H1 (cell line): ENCODE data around the gene POLR1C. TPM values are rescaled to one million over a fixed set of nuclear protein-coding genes. Genes with fewer than 3 reads are reported as not detected.

Experiments
- CTCF ChIA-PET: fragments of 300-600 bp; sonication (Branson Sonifier 250); formaldehyde crosslinking; loops from one replicate; lab custom pipeline; 2021; ENCODE audit not compliant: partially characterized antibody; lab: Charles Lee
- POLR2A ChIA-PET: fragments of 300-600 bp; sonication (Branson Sonifier 250); formaldehyde crosslinking; loops from one replicate; lab custom pipeline; 2021; ENCODE audit warnings: inconsistent platforms; ENCODE audit not compliant: partially characterized antibody; lab: Charles Lee
- DNase-seq, 2 experiments: peaks; one replicate each; pipeline versions ENCODE4 v3.0.0 to v3.0.0-alpha.2; 2010 to 2022; ENCODE audit warnings: low spot score in 2 of 2, low read depth in 1 of 2, mixed read lengths in 1 of 2
- FAIRE-seq: peaks from 2 replicates; lab custom pipeline; 2011; peaks lifted over from hg19 to GRCh38; lab: Jason Lieb, UNC
- H2AFZ ChIP-seq: 2 replicates; pipeline ENCODE4 v1.8.1; 2012; ENCODE audit warnings: low read length, inconsistent platforms
- H2AK5ac ChIP-seq: 2 replicates; pipeline ENCODE4 v1.6.1; 2013; ENCODE audit warnings: low read depth, low read length
- H2BK120ac ChIP-seq: replicated peaks from 2 replicates; pipeline ENCODE3; 2013; ENCODE audit warnings: low read depth, low read length, inconsistent platforms
- H2BK12ac ChIP-seq: 2 replicates; pipeline ENCODE4 v1.6.1; 2013; ENCODE audit warnings: low read depth, low read length
- H2BK15ac ChIP-seq: 2 replicates; pipeline ENCODE4 v1.6.1; 2013; ENCODE audit warnings: low read length
- H2BK20ac ChIP-seq: 2 replicates; pipeline ENCODE4 v1.6.1; 2013; ENCODE audit warnings: low read length
- H2BK5ac ChIP-seq: 2 replicates; pipeline ENCODE4 v1.6.1; 2013; ENCODE audit warnings: low read depth, low read length
- H3K14ac ChIP-seq: 2 replicates; pipeline ENCODE4 v1.6.1; 2013; ENCODE audit warnings: inconsistent platforms; ENCODE audit not compliant: insufficient read length
- H3K18ac ChIP-seq: 2 replicates; pipeline ENCODE4 v1.6.1; 2013; ENCODE audit warnings: low read length; ENCODE audit errors: extremely low read depth
- H3K23ac ChIP-seq: 2 replicates; pipeline ENCODE4 v1.6.1; 2013; ENCODE audit warnings: inconsistent platforms; ENCODE audit not compliant: insufficient read length
- H3K23me2 ChIP-seq: 2 replicates; pipeline ENCODE4 v1.6.1; 2013; ENCODE audit warnings: low read depth, low read length
- H3K27ac ChIP-seq: 2 replicates; pipeline ENCODE4 v1.6.1; 2011; ENCODE audit warnings: low read depth, low read length, inconsistent platforms
- H3K27me3 ChIP-seq, 4 experiments: replicated peaks in 1 of 4; 1 replicate in 1 of 4; 2 replicates in 3 of 4; pipeline versions ENCODE4 v1.6.1 to v1.8.1; 2011 to 2013; ENCODE audit warnings: low read length in 3 of 4, mild to moderate bottlenecking in 3 of 4, inconsistent platforms in 2 of 4, mixed read lengths in 2 of 4, moderate library complexity in 1 of 4; ENCODE audit not compliant: control insufficient read depth in 3 of 4, insufficient read depth in 3 of 4; ENCODE audit errors: extremely low read depth in 1 of 4
- H3K36me3 ChIP-seq, 4 experiments: 2 replicates each; pipeline versions ENCODE4 v1.6.1 to v1.8.1; 2011 to 2013; ENCODE audit warnings: mild to moderate bottlenecking in 4 of 4, low read length in 3 of 4, moderate library complexity in 2 of 4, control low read depth in 1 of 4, inconsistent platforms in 1 of 4; ENCODE audit not compliant: insufficient read depth in 4 of 4, control insufficient read depth in 2 of 4
- H3K4ac ChIP-seq: replicated peaks from 2 replicates; pipeline ENCODE3; 2013; ENCODE audit warnings: low read length, low read depth, mixed read lengths, inconsistent platforms; ENCODE audit not compliant: insufficient read length
- H3K4me1 ChIP-seq, 4 experiments: replicated peaks in 1 of 4; 1 replicate in 1 of 4; 2 replicates in 3 of 4; pipeline versions ENCODE4 v1.6.1 to v1.8.1; 2011 to 2013; ENCODE audit warnings: low read length in 3 of 4, inconsistent platforms in 2 of 4, mixed read lengths in 1 of 4; ENCODE audit not compliant: insufficient read depth in 4 of 4, control insufficient read depth in 3 of 4
- H3K4me2 ChIP-seq, 2 experiments: 2 replicates each; pipeline versions ENCODE4 v1.6.1 to v1.8.1; 2011 to 2013; ENCODE audit warnings: low read depth in 2 of 2, low read length in 2 of 2, control low read depth in 1 of 2, inconsistent platforms in 1 of 2, mild to moderate bottlenecking in 1 of 2; ENCODE audit not compliant: insufficient read depth in 1 of 2
- H3K4me3 ChIP-seq, 4 experiments: fragments of 200-600, 300-600 bp in 1 of 4; sonication (generic), shearing (Covaris generic), sonication (Bioruptor Twin) in 1 of 4; 2 replicates each; pipeline versions ENCODE4 v1.5.1 to v1.8.1; 2011 to 2016; ENCODE audit warnings: low read length in 4 of 4, low read depth in 3 of 4, control low read depth in 2 of 4, inconsistent platforms in 2 of 4, mild to moderate bottlenecking in 2 of 4, mixed read lengths in 1 of 4, moderate library complexity in 1 of 4; ENCODE audit not compliant: insufficient read depth in 2 of 4; ENCODE audit errors: extremely low read depth in 1 of 4
- H3K56ac ChIP-seq: replicated peaks from 2 replicates; pipeline ENCODE3; 2013; ENCODE audit warnings: low read depth, mild to moderate bottlenecking, mixed read lengths, low read length, inconsistent platforms; ENCODE audit not compliant: insufficient read length
- H3K79me1 ChIP-seq: 2 replicates; pipeline ENCODE4 v1.6.1; 2013; ENCODE audit warnings: low read depth, low read length, control low read depth
- H3K79me2 ChIP-seq, 2 experiments: 2 replicates each; pipeline versions ENCODE4 v1.6.1 to v1.8.1; 2012 to 2013; ENCODE audit warnings: low read length in 2 of 2, mild to moderate bottlenecking in 2 of 2, inconsistent platforms in 1 of 2; ENCODE audit not compliant: insufficient read depth in 2 of 2, control insufficient read depth in 1 of 2
- H3K9ac ChIP-seq, 4 experiments: replicated peaks in 1 of 4; 1 replicate in 1 of 4; 2 replicates in 3 of 4; pipeline versions ENCODE4 v1.6.1 to v1.8.1; 2011 to 2013; ENCODE audit warnings: low read depth in 3 of 4, low read length in 3 of 4, control low read depth in 2 of 4, mild to moderate bottlenecking in 2 of 4, moderate library complexity in 2 of 4, inconsistent platforms in 1 of 4; ENCODE audit errors: extremely low read depth in 1 of 4
- H3K9me3 ChIP-seq, 2 experiments: 2 replicates each; pipeline versions ENCODE4 v1.6.1 to v1.8.1; 2012 to 2013; ENCODE audit warnings: mild to moderate bottlenecking in 2 of 2, moderate library complexity in 2 of 2, control low read depth in 1 of 2, inconsistent platforms in 1 of 2, low read depth in 1 of 2, low read length in 1 of 2, mixed read lengths in 1 of 2; ENCODE audit not compliant: insufficient read depth in 2 of 2
- H4K20me1 ChIP-seq, 2 experiments: replicated peaks in 1 of 2; 2 replicates each; pipeline versions ENCODE3 to v1.8.1; 2011 to 2013; ENCODE audit warnings: inconsistent platforms in 2 of 2, low read length in 2 of 2, mild to moderate bottlenecking in 1 of 2; ENCODE audit not compliant: insufficient read depth in 2 of 2, control insufficient read depth in 1 of 2
- H4K5ac ChIP-seq: 2 replicates; pipeline ENCODE4 v1.6.1; 2013; ENCODE audit warnings: low read length, low read depth, mixed read lengths, inconsistent platforms; ENCODE audit not compliant: insufficient read length
- H4K8ac ChIP-seq: 2 replicates; pipeline ENCODE4 v1.8.0; 2013; ENCODE audit warnings: mild to moderate bottlenecking, moderate library complexity, low read length, inconsistent platforms; ENCODE audit not compliant: insufficient read depth; ENCODE audit errors: extremely low read depth
- H4K91ac ChIP-seq: replicated peaks from 2 replicates; pipeline ENCODE3; 2013; ENCODE audit warnings: low read length, mixed read lengths, inconsistent platforms; ENCODE audit not compliant: insufficient read length
- BCL11A ChIP-seq, 2 experiments: IDR thresholded peaks; one replicate each; pipeline ENCODE4 v1.6.1; 2011; ENCODE audit warnings: low read depth in 2 of 2, low read length in 2 of 2, mild to moderate bottlenecking in 2 of 2
- CEBPB ChIP-seq: IDR thresholded peaks from 2 replicates; pipeline ENCODE4 v1.6.1; 2012; ENCODE audit warnings: low read depth, low read length
- GTF2F1 ChIP-seq: IDR thresholded peaks from 2 replicates; pipeline ENCODE4 v1.6.1; 2012; ENCODE audit warnings: low read depth, low read length, improper control_type of control experiment, borderline replicate concordance
- RFX5 ChIP-seq: IDR thresholded peaks from 2 replicates; pipeline ENCODE4 v1.6.1; 2011; ENCODE audit warnings: low read depth, low read length, improper control_type of control experiment, borderline replicate concordance
- SP1 ChIP-seq: IDR thresholded peaks from 2 replicates; pipeline ENCODE4 v1.6.1; 2011; ENCODE audit warnings: low read depth, low read length
- TEAD4 ChIP-seq: IDR thresholded peaks from 2 replicates; pipeline ENCODE4 v1.6.1; 2012; ENCODE audit warnings: low read depth, low read length, inconsistent platforms, mixed read lengths
- WGBS, 2 experiments: shearing (Covaris generic) in 1 of 2; methylation state at CpG; one replicate each; pipeline versions ENCODE4 v1.1.6 to v1.1.7; 2013 to 2015; ENCODE audit warnings: low lambda C conversion rate in 2 of 2, mixed read lengths in 2 of 2, inconsistent platforms in 1 of 2, low coverage in 1 of 2, missing lambda C conversion rate in 1 of 2; ENCODE audit not compliant: insufficient replicate concordance in 2 of 2, insufficient coverage in 1 of 2, insufficient read length in 1 of 2; ENCODE audit errors: extremely low coverage in 1 of 2, missing lambda C conversion rate in 1 of 2; 5-methylcytosine and 5-hydroxymethylcytosine counted together
- polyA plus RNA-seq, 7 experiments: library from polyadenylated mRNA; depleted of rRNA in 3 of 7; stranded (reverse) in 5 of 7; unstranded in 2 of 7; fragments of >200 nt in 5 of 7; fragments of 200-250 nt in 2 of 7; gene quantifications; 1 replicate in 5 of 7; 2 replicates in 1 of 7; 4 replicates in 1 of 7; pipeline versions ENCODE4 v1.2.1 to v1.2.3, GENCODE V29; 2011 to 2013; ENCODE audit warnings: missing spikeins in 2 of 7, mixed read lengths in 2 of 7
- total RNA-seq: library from RNA; stranded (reverse); fragmentation: NEBNext Ultra II Directional; extraction: Animal tissue kit (Norgen Biotek cat#: 25700); gene quantifications from 2 replicates; pipeline ENCODE4 v1.2.1, GENCODE V29; 2021

The POLR1C gene
- total and polyA plus RNA-seq, 2 of the 8 experiments (the other 6 are each of a cell fraction or from before 2014, with no cell fraction given) = 42.9 to 49.6 TPM

DNA sequence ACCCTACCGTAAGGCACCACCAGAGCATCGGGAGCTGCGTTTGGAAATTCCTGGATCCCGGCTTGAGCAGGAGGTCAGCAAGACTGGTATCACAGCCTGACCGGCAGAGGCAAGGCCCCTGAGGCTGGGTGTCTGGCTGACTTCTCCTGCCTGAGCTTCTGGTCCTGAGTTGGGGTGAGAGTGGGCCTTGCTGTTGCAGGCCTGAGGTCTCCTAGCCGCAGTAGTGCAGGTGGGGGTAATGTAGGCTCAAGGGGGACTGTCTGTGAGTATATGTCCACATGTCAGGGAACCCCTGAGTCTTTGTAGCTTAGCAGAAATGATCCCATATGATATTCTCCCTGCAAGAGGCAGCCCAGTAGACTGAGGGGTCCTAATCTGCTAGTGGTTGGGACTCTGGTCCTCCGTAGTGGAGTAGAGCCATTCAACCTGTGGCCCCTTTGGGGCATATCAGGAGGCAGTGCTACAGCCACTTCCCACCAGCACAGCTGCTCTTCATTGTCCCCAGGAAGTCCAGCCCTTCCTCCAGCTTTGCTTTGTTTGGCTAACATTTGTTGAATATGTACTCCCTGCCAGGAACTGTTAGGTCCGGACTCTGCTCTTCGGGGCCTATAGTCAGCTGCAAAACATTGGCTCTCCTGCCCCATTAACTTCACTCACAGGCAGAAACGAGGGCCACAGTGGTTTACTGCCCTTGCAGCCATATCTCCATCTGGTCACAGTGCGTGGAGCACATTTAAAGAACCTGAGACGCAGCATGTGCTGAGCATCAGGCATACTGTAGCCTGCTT, 17.7 kb upstream of the POLR1C start:
- no peak for DNase-seq
- H3K36me3 ChIP-seq = peaks cover 16 to 46% (median 34%) of the 10 kb centered on the region in 4 experiments; a peak in 7 of 8 replicates
- ChIA-PET POLR2A (interaction anchor here (0.6 to 2.4 kb wide), 3 partner anchors 11 to 14 kb away, joined by 3 to 9 read pairs (median 6); partner anchors contain the start of gene LRRC73), CTCF (interaction anchor here (0.6 to 32.9 kb wide), 9 partner anchors 1 to 815 kb away, joined by 3 to 536 read pairs (median 5); partner anchors contain the start of genes DLK2, LRRC73 and TJAP1)
- H3K14ac ChIP-seq = no peak overlapping the region
- H3K79me1 ChIP-seq = peaks cover 7% of the 10 kb centered on the region; the same call in 1 of the 2 replicates
- peaks cover 4 to 14% of the 10 kb centered on the region in 2 experiments; a peak in 3 of 4 replicates for H3K79me2 ChIP-seq
- H3K56ac ChIP-seq = no peak overlapping the region
- H3K4me3 ChIP-seq = no peak overlapping the region
- no peak overlapping the region for H2AFZ ChIP-seq
- no peak overlapping the region for H3K4me2 ChIP-seq
- no peak overlapping the region for H2BK12ac ChIP-seq
- H3K23ac ChIP-seq = no peak overlapping the region
- WGBS, 2 experiments = 93% methylated on average over 12 of the region's 12 CpGs; no CpG with 5 or more reads in 1 of the 2 experiments
- no peak overlapping the region for H4K8ac ChIP-seq
- H2BK120ac ChIP-seq = no peak overlapping the region
- H3K4me1 ChIP-seq = peaks cover 4 to 12% (median 7%) of the 10 kb centered on the region in 4 experiments
- H3K4ac ChIP-seq = no peak overlapping the region
- H4K20me1 ChIP-seq = peaks cover 4 to 13% of the 10 kb centered on the region in 2 experiments
- H3K18ac ChIP-seq = no peak overlapping the region
- H3K27ac ChIP-seq = no peak overlapping the region
- H3K9ac ChIP-seq = no peak overlapping the region
- H4K91ac ChIP-seq = no peak overlapping the region
- no peaks in the 10 kb centered on the region for H3K27me3 ChIP-seq
- TF ChIP-seq SP1 = no peak
- no peak for TF ChIP-seq RFX5
- no peak for TF ChIP-seq GTF2F1
- no peak for TF ChIP-seq CEBPB
- no peak for TF ChIP-seq TEAD4
- no peak for TF ChIP-seq BCL11A (IDR thresholded peaks at IDR 0.05; ENCODE audit: low read depth in 2 of 2, low read length in 2 of 2)
- H2AK5ac ChIP-seq = no peak overlapping the region
- H3K9me3 ChIP-seq = no peaks in the 10 kb centered on the region
- no peak overlapping the region for H2BK20ac ChIP-seq
- H3K23me2 ChIP-seq = no peaks in the 10 kb centered on the region
- no peak overlapping the region for H2BK15ac ChIP-seq
- H4K5ac ChIP-seq = no peak overlapping the region
- H2BK5ac ChIP-seq = no peak overlapping the region
- no peak for FAIRE-seq
